Nephron progenitor cell (in vitro differentiated cells): ENCODE measurements around the gene ANKRD6.
A peak's percentile ranks its signal among the peaks of the same experiment; 100 is the strongest.

Source experiments
- DNase-seq: peaks from one replicate; pipeline ENCODE4 v3.0.0; 2021
- H3K27ac Mint-ChIP-seq: 2 replicates; pipeline ENCODE4 v1.8.0; 2021; ENCODE audit warnings: mild to moderate bottlenecking, moderate library complexity, mixed read lengths
- H3K27me3 Mint-ChIP-seq: 2 replicates; pipeline ENCODE4 v1.8.0; 2021; ENCODE audit warnings: mild to moderate bottlenecking, low read depth, mixed read lengths; ENCODE audit not compliant: poor library complexity
- H3K36me3 Mint-ChIP-seq: 2 replicates; pipeline ENCODE4 v1.8.0; 2021; ENCODE audit warnings: low read depth, mixed read lengths
- H3K4me1 Mint-ChIP-seq: 2 replicates; pipeline ENCODE4 v1.8.0; 2021; ENCODE audit warnings: mixed read lengths
- H3K4me3 Mint-ChIP-seq: 2 replicates; pipeline ENCODE4 v1.8.0; 2021; ENCODE audit warnings: mild to moderate bottlenecking, moderate library complexity, mixed read lengths
- H3K9me3 Mint-ChIP-seq: 2 replicates; pipeline ENCODE4 v1.8.0; 2021; ENCODE audit warnings: mild to moderate bottlenecking, moderate library complexity, mixed read lengths
- TF ChIP-seq, protein P1 (sequence below): fragments of 200-600 bp; sonication (generic); IDR thresholded peaks from 2 replicates; pipeline ENCODE4 v1.5.0; 2021; ENCODE audit warnings: antibody characterized with exemption

The ANKRD6 gene

DNA sequence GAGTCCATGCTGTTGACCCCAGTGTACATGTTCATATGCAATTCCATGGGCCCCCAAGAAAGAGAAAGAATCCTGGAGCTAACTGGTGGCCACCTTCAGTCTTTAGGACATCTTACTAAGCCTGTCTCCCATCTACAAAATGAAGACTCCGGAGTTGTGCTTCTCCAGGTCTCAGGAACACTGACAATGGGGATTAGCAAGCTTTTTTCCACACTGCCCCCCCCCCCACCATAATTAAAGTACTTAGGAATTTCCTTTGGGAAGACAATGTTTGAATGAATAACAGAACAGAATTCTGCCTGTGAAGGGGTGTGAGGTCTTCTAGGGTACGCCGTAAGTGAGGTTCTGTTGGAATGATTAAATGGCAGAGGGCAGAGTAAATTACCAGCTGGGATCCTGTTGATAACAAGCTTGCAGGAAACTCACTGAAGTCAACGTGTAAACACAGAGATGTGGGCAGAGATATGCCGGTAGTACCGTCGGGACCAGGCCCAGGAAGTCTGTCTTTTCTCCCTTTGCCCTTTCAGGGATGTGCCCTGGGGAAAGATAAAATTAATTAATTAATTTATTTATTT lies 63.1 kb downstream of the ANKRD6 start:
- Mint-ChIP-seq H3K4me3 (no peak overlapping the region), H3K4me1 (peaks cover 48% of the 10 kb centered on the region), H3K9me3 (no peaks in the 10 kb centered on the region), H3K27ac (no peak overlapping the region), H3K36me3 (no peaks in the 10 kb centered on the region), H3K27me3 (peaks cover 4% of the 10 kb centered on the region)
- DNase-seq: no peak
- TF ChIP-seq, protein P1, sequence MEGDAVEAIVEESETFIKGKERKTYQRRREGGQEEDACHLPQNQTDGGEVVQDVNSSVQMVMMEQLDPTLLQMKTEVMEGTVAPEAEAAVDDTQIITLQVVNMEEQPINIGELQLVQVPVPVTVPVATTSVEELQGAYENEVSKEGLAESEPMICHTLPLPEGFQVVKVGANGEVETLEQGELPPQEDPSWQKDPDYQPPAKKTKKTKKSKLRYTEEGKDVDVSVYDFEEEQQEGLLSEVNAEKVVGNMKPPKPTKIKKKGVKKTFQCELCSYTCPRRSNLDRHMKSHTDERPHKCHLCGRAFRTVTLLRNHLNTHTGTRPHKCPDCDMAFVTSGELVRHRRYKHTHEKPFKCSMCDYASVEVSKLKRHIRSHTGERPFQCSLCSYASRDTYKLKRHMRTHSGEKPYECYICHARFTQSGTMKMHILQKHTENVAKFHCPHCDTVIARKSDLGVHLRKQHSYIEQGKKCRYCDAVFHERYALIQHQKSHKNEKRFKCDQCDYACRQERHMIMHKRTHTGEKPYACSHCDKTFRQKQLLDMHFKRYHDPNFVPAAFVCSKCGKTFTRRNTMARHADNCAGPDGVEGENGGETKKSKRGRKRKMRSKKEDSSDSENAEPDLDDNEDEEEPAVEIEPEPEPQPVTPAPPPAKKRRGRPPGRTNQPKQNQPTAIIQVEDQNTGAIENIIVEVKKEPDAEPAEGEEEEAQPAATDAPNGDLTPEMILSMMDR: no peak

DNA sequence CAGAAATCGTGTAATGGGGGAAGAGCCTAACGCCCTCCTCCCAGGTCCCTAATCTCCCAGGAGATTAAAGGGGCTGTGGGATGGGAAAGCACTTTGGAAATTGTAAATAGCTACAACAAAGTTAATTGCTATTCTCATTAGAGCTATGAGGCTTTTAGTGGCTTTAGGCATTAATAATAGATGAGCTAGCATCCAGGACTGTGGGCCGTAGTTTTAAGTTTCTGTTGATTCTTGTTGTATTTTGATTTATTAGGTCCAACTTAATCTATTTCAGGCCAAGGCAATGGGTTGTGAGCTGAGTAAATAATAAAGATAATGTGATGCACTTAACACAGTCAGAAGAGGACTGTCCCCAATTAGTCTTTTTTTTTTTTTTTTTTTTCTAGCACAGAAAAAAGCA lies 67.7 kb downstream of the ANKRD6 start:
- Mint-ChIP-seq H3K4me3 (no peak overlapping the region), H3K4me1 (peaks cover 50% of the 10 kb centered on the region)
- no peak for DNase-seq

DNA sequence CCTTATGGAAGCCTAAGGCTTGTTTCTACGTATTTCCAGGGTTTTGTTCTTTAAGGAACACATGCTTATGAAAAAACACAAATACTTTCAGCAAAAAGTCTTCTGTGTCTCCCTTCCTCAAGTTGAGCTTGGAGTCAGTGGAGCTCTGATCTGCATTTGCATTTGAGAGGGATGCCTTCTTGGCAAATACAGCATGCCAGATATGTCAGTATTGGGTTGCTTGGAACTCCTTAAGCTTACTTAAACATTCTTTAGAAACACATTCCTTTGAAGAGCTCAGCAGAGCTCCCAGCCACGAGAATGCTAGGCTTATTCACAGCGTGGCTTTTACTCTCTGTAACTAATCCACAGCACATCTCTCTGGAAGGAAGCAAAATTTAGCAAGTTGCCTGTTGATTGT lies 68.3 kb downstream of the ANKRD6 start:
- H3K4me1 Mint-ChIP-seq: peaks cover 44% of the 10 kb centered on the region
- H3K4me3 Mint-ChIP-seq: no peak overlapping the region
- DNase-seq: no peak
- peaks cover 8% of the 10 kb centered on the region for H3K27me3 Mint-ChIP-seq
- TF ChIP-seq, protein P1: no peak
- no peaks in the 10 kb centered on the region for H3K36me3 Mint-ChIP-seq
- H3K27ac Mint-ChIP-seq: peak overlapping the region; percentile 53
- no peaks in the 10 kb centered on the region for H3K9me3 Mint-ChIP-seq

More for the DNA sequence above, 67.7 kb downstream of the ANKRD6 start:
- Mint-ChIP-seq H3K36me3 (no peaks in the 10 kb centered on the region), H3K9me3 (no peaks in the 10 kb centered on the region), H3K27me3 (peaks cover 13% of the 10 kb centered on the region), H3K27ac (peak overlapping the region; percentile 52)
- TF ChIP-seq, protein P1: no peak

DNA sequence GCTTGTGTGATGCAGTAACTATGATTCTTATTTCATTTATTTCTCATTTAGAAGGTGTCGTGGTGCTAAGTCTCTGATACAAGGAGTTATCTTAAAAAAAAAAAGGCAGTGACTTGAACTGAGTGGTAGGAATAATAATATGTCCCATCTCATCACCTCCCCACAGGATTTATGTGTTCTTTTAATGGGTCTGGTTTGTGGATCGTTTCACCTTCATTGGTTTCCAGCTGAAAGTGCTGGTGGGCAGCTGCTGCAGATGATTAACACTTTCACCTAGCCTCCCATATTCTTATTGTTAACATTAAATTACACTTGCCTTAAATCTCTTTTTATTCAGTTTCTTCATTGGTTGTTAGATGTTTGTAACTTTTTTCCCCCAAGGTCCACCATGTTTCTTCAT lies 68.8 kb downstream of the ANKRD6 start:
- TF ChIP-seq, protein P1: no peak
- Mint-ChIP-seq H3K27me3 (peaks cover 8% of the 10 kb centered on the region), H3K4me3 (no peak overlapping the region), H3K4me1 (peaks cover 44% of the 10 kb centered on the region), H3K9me3 (no peaks in the 10 kb centered on the region), H3K27ac (peak overlapping the region; percentile 53), H3K36me3 (no peaks in the 10 kb centered on the region)
- DNase-seq: no peak

DNA sequence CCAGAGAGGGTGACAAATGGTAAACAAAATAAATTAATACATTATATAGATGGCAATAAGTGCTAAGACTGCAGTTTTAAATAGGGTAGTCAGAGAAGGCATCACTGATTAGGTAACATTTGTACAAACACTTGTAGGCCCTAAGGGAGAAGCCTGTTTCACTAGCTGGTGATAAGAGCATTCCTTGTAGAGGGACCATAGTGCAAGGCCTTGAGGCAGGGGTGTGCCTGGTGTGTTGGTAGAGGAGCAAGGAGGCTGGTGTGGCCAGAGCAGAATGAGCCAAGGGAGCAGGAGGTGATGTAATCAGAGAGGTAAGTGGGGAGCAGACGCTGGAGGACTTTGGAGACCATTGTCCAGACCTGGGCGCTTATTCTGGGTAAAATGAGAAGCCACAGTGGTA lies 70.7 kb downstream of the ANKRD6 start:
- Mint-ChIP-seq H3K4me1 (peaks cover 51% of the 10 kb centered on the region), H3K9me3 (no peaks in the 10 kb centered on the region), H3K4me3 (no peak overlapping the region), H3K36me3 (no peaks in the 10 kb centered on the region), H3K27ac (no peak overlapping the region), H3K27me3 (peaks cover 8% of the 10 kb centered on the region)
- TF ChIP-seq, protein P1: no peak
- DNase-seq: no peak

DNA sequence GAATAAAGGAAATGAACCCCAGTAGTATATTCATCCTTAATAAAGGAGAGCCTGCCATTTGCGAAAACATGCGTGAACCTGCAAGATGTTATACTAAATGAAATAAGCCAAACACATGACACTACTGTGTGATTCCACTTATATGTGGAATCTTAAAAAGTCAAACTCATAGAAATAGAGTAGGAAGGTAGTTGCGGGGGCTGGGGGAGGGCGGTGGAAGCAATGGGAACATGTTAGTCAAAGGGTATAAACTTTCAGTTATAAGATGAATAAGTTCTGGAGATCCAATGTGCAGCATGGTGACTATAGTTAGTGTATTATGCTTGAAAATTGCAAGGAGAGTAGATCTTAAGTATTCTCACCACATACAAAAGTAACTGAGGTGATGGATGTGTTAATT lies 72.9 kb downstream of the ANKRD6 start:
- Mint-ChIP-seq H3K36me3 (no peaks in the 10 kb centered on the region), H3K27me3 (peaks cover 8% of the 10 kb centered on the region)

More for the DNA sequence above, 72.9 kb downstream of the ANKRD6 start:
- DNase-seq: no peak
- Mint-ChIP-seq H3K9me3 (no peaks in the 10 kb centered on the region), H3K27ac (no peak overlapping the region), H3K4me1 (peaks cover 44% of the 10 kb centered on the region), H3K4me3 (no peak overlapping the region)
- TF ChIP-seq, protein P1: no peak
